Measurements from ENCODE around the gene CEND1. TPM values are rescaled to one million over a fixed set of nuclear protein-coding genes. Genes with fewer than 3 reads are reported as not detected.
A peak's percentile ranks its signal among the peaks of the same experiment; 100 is the strongest.

The CEND1 gene
- total RNA-seq, 1 experiment from 2014 or later = not detected

DNA sequence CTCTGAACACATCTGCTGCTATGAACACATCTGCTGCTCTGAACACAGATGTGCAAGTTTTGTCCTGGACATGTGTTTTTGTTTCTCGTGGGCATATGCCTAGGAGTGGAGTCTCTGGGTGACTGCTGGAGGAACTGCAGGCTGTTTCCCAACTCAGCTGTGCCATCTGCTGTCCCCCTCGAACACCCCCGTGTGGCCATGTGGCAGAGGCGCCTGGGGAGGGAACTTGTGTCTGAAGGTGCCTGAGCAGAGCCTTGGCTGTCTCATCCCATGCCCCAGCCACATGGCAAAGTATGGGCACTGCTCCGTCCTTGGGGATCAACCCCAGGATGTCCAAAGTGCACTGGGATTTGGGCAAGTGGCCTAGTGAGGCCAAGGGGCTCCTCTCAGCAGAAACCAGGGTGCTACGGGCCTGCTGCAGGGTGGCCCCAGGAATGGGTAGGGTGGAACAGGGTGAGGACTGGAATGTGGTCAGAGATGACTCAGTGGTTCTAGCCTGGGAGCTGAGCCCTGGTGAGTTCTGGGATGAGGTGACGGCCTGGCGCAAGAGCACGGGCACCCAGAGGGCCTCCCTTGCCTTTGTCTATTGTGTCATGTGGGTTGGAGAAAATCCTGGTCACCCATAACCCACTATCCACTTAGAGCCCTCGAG, 27.3 kb downstream of the CEND1 start:
- peak; percentile 83 to 93 for DNase-seq
- CTCF ChIA-PET = interaction anchor here (1.3 kb wide), 1 partner anchor 35 kb away, joined by 7 read pairs; no protein-coding TSS in a partner anchor
- TF ChIP-seq, protein P1, sequence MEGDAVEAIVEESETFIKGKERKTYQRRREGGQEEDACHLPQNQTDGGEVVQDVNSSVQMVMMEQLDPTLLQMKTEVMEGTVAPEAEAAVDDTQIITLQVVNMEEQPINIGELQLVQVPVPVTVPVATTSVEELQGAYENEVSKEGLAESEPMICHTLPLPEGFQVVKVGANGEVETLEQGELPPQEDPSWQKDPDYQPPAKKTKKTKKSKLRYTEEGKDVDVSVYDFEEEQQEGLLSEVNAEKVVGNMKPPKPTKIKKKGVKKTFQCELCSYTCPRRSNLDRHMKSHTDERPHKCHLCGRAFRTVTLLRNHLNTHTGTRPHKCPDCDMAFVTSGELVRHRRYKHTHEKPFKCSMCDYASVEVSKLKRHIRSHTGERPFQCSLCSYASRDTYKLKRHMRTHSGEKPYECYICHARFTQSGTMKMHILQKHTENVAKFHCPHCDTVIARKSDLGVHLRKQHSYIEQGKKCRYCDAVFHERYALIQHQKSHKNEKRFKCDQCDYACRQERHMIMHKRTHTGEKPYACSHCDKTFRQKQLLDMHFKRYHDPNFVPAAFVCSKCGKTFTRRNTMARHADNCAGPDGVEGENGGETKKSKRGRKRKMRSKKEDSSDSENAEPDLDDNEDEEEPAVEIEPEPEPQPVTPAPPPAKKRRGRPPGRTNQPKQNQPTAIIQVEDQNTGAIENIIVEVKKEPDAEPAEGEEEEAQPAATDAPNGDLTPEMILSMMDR (conservative IDR thresholded peaks at IDR 0.05) = peak; percentile 50; the same call in 1 of the 2 replicates
- no peak for TF ChIP-seq EZH2 (IDR thresholded peaks at IDR 0.05; ENCODE audit: low read depth)
- Histone ChIP-seq H3F3A (ENCODE audit: insufficient read depth, low read depth) (peaks cover 88% of the 10 kb centered on the region), H3K4me1 (replicated peaks; ENCODE audit: insufficient read depth) (peaks cover 30% of the 10 kb centered on the region), H3K9me3 (ENCODE audit: insufficient read depth, low read depth) (no peaks in the 10 kb centered on the region), H3K27me3 (ENCODE audit: insufficient read depth, low read depth) (no peaks in the 10 kb centered on the region), H3K4me3 (peak overlapping the region; percentile 28; the same call in 1 of the 2 replicates), H3K79me2 (ENCODE audit: low read depth) (peaks cover 8% of the 10 kb centered on the region), H3K9me2 (ENCODE audit: insufficient read depth) (no peaks in the 10 kb centered on the region), H2AFZ (no peak overlapping the region), H3K4me2 (peak overlapping the region; percentile 69), H3K36me3 (ENCODE audit: low read depth) (peaks cover 13% of the 10 kb centered on the region; the same call in 1 of the 2 replicates), H3K27ac (peak overlapping the region; percentile 90), H4K20me1 (ENCODE audit: insufficient read depth) (peaks cover 21% of the 10 kb centered on the region)
- POLR2A ChIA-PET (ENCODE audit: unreplicated experiment) = interaction anchor here (0.6 to 1.0 kb wide), 2 partner anchors 36 to 55 kb away, joined by 4 to 7 read pairs; no protein-coding TSS in a partner anchor
- intact Hi-C loops (cut with micrococcal nuclease; ENCODE audit: unreplicated experiment) = loop anchor here (1.0 to 5.0 kb wide), 3 partner anchors 34 to 100 kb away; no protein-coding TSS in a partner anchor
- BruUV-seq (replicated peaks) = TSS peak; percentile 51

- Histone ChIP-seq H3K4me3 (no peak overlapping the region), H3F3A (ENCODE audit: insufficient read depth, low read depth) (peaks cover 90% of the 10 kb centered on the region), H3K9me3 (ENCODE audit: insufficient read depth, low read depth) (no peaks in the 10 kb centered on the region), H3K4me1 (replicated peaks; ENCODE audit: insufficient read depth) (peaks cover 30% of the 10 kb centered on the region), H3K79me2 (ENCODE audit: low read depth) (peaks cover 17% of the 10 kb centered on the region), H2AFZ (no peak overlapping the region), H3K36me3 (ENCODE audit: low read depth) (peaks cover 19% of the 10 kb centered on the region; the same call in 1 of the 2 replicates), H3K4me2 (peak overlapping the region; percentile 69; the same call in 1 of the 2 replicates), H3K27ac (peak overlapping the region; percentile 90), H3K27me3 (ENCODE audit: insufficient read depth, low read depth) (no peaks in the 10 kb centered on the region), H3K9me2 (ENCODE audit: insufficient read depth) (no peaks in the 10 kb centered on the region), H4K20me1 (ENCODE audit: insufficient read depth) (peaks cover 31% of the 10 kb centered on the region)
- ChIA-PET POLR2A (ENCODE audit: unreplicated experiment) (no interaction called here), CTCF (no interaction called here)
- intact Hi-C loops (cut with micrococcal nuclease; ENCODE audit: unreplicated experiment) = loop anchor here (1.0 to 5.0 kb wide), 3 partner anchors 33 to 99 kb away; no protein-coding TSS in a partner anchor
- no peak for DNase-seq
- BruUV-seq (replicated peaks) = no TSS peak
- no peak for TF ChIP-seq EZH2 (IDR thresholded peaks at IDR 0.05; ENCODE audit: low read depth)
- TF ChIP-seq, protein P1 (conservative IDR thresholded peaks at IDR 0.05) = no peak
Measured at GRCh38 chr11:761526-762108, 28.3 kb downstream of the CEND1 start.

DNA sequence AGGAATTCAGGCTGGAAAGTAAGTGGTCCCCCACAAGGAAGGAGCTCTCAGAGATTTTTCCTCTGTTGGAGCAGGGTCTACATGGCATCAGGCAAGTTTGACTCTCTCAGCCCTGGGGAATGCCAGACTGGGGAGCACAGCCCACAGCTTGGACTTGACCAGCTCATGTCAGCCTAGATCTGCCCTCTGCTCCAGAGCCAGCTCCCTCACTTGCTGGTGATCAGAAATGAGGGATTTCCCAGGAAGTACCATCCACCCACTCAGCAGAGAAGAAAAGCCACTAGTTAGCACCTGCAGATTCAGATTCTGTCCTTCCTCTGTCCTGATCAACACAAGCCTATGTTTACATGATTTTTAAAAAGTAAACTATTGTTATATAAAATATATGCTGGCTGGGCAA, 29.7 kb downstream of the CEND1 start:
- Histone ChIP-seq H3F3A (ENCODE audit: insufficient read depth, low read depth) (peaks cover 77% of the 10 kb centered on the region), H3K4me2 (no peak overlapping the region), H3K36me3 (ENCODE audit: low read depth) (peaks cover 19% of the 10 kb centered on the region; the same call in 1 of the 2 replicates), H3K27ac (peak overlapping the region; percentile 90; the same call in 1 of the 2 replicates), H3K9me2 (ENCODE audit: insufficient read depth) (no peaks in the 10 kb centered on the region), H3K27me3 (ENCODE audit: insufficient read depth, low read depth) (no peaks in the 10 kb centered on the region), H3K79me2 (ENCODE audit: low read depth) (peaks cover 31% of the 10 kb centered on the region), H2AFZ (no peak overlapping the region), H3K9me3 (ENCODE audit: insufficient read depth, low read depth) (no peaks in the 10 kb centered on the region), H3K4me3 (no peak overlapping the region), H3K4me1 (replicated peaks; ENCODE audit: insufficient read depth) (peaks cover 30% of the 10 kb centered on the region), H4K20me1 (ENCODE audit: insufficient read depth) (peaks cover 40% of the 10 kb centered on the region)
- TF ChIP-seq EZH2 (IDR thresholded peaks at IDR 0.05; ENCODE audit: low read depth) = no peak
- TF ChIP-seq, protein P1 (conservative IDR thresholded peaks at IDR 0.05) = no peak
- CTCF ChIA-PET = no interaction called here
- no peak for DNase-seq
- intact Hi-C loops (cut with micrococcal nuclease; ENCODE audit: unreplicated experiment) = loop anchor here (5.0 kb wide), 1 partner anchor 98 kb away; no protein-coding TSS in a partner anchor
- BruUV-seq (replicated peaks) = no TSS peak
- POLR2A ChIA-PET (ENCODE audit: unreplicated experiment) = no interaction called here

Data from PC-9 (cell line).